Measurements from ENCODE around the gene ANO4.
"Not testable (repeated sequence)": the region's sequence is repeated elsewhere in the genome, so short reads cannot be mapped to it uniquely, and the experiment has no call there.

ANO4 gene

GRCh38 chr12:101111441-101111840, 316.9 kb downstream of the ANO4 start:
- Mint-ChIP-seq H3K9me3 (no peaks in the 10 kb centered on the region), H3K4me1 (ENCODE audit: low read depth) (no peaks in the 10 kb centered on the region), H3K36me3 (ENCODE audit: low read depth) (no peaks in the 10 kb centered on the region), H3K27me3 (ENCODE audit: low read depth) (no peaks in the 10 kb centered on the region), H3K27ac (no peak overlapping the region), H3K4me3 (no peak overlapping the region)
- DNase-seq (ENCODE audit: low spot score): no peak

- no peaks in the 10 kb centered on the region for H3K4me1 Mint-ChIP-seq (ENCODE audit: low read depth)
- no peaks in the 10 kb centered on the region for H3K27me3 Mint-ChIP-seq (ENCODE audit: low read depth)
- no peak overlapping the region for H3K4me3 Mint-ChIP-seq
- no peak overlapping the region for H3K27ac Mint-ChIP-seq
- no peak for DNase-seq (ENCODE audit: low spot score)
- no peaks in the 10 kb centered on the region for H3K9me3 Mint-ChIP-seq
- no peaks in the 10 kb centered on the region for H3K36me3 Mint-ChIP-seq (ENCODE audit: low read depth)
Observed at GRCh38 chr12:101115326-101115725, 320.8 kb downstream of the ANO4 start.

DNA sequence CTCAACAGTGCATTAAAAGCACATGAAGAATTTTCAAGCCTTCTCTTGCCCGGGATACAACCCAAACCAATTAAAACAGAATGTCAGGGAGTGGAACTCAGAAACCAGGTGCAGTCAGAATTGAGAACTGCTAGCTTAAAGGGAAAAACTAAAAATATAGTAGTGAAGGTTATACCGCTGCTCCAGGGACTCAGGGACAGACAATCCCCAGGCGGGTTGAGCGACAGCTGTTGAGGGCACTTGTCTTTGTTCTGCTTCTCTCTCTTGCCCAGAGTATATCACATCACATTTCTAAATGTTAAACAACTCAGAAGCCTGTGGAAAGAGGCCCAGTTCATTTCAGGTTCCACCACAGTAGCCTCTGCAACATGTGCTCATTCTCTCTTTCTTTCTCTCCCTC, 322.3 kb downstream of the ANO4 start:
- no peaks in the 10 kb centered on the region for H3K36me3 Mint-ChIP-seq (ENCODE audit: low read depth)

GRCh38 chr12:101117842-101118241, 323.3 kb downstream of the ANO4 start:
- H3K36me3 Mint-ChIP-seq (ENCODE audit: low read depth): no peaks in the 10 kb centered on the region
- H3K27me3 Mint-ChIP-seq (ENCODE audit: low read depth): no peaks in the 10 kb centered on the region
- H3K9me3 Mint-ChIP-seq: no peaks in the 10 kb centered on the region
- no peak overlapping the region for H3K27ac Mint-ChIP-seq
- H3K4me1 Mint-ChIP-seq (ENCODE audit: low read depth): no peaks in the 10 kb centered on the region
- no peak overlapping the region for H3K4me3 Mint-ChIP-seq
- DNase-seq (ENCODE audit: low spot score): no peak

More for the DNA sequence above, 322.3 kb downstream of the ANO4 start:
- Mint-ChIP-seq H3K9me3 (no peaks in the 10 kb centered on the region), H3K27me3 (ENCODE audit: low read depth) (no peaks in the 10 kb centered on the region), H3K4me1 (ENCODE audit: low read depth) (no peaks in the 10 kb centered on the region), H3K4me3 (no peak overlapping the region), H3K27ac (no peak overlapping the region)
- DNase-seq (ENCODE audit: low spot score): no peak

GRCh38 chr12:101127521-101128219, 333.1 kb downstream of the ANO4 start:
- Mint-ChIP-seq H3K4me3 (no peak overlapping the region), H3K4me1 (ENCODE audit: low read depth) (no peaks in the 10 kb centered on the region), H3K9me3 (no peaks in the 10 kb centered on the region), H3K36me3 (ENCODE audit: low read depth) (no peaks in the 10 kb centered on the region), H3K27ac (no peak overlapping the region), H3K27me3 (ENCODE audit: low read depth) (no peaks in the 10 kb centered on the region)
- no peak for DNase-seq (ENCODE audit: low spot score)

DNA sequence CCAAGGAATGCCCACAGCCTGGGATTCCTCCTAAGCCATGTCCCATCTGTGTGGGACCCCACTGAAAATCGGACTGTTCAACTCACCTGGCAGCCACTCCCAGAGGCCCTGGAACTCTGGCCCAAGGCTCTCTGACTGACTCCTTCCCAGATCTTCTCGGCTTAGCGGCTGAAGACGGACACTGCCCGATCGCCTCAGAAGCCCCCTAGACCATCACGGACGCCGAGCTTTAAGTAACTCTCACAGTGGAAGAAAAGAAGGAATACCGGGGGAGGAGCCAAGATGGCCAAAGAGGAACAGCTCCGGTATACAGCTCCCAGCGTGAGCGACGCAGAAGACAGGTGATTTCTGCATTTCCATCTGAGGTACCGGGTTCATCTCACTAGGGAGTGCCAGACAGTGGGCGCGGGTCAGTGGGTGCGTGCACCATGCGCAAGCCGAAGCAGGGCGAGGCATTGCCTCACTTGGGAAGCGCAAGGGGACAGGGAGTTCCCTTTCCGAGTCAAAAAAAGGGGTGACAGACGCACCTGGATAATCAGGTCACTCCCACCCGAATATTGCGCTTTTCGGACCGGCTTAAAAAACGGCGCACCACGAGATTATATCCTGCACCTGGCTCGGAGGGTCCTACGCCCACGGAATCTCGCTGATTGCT, 351.3 kb downstream of the ANO4 start:
- not testable (repeated sequence) for H3K4me1 Mint-ChIP-seq (ENCODE audit: low read depth); H3K36me3 Mint-ChIP-seq (ENCODE audit: low read depth); DNase-seq (ENCODE audit: low spot score); H3K27me3 Mint-ChIP-seq (ENCODE audit: low read depth); H3K4me3 Mint-ChIP-seq; H3K9me3 Mint-ChIP-seq; H3K27ac Mint-ChIP-seq

GRCh38 chr12:101165319-101165718, 370.7 kb downstream of the ANO4 start:
- Mint-ChIP-seq H3K4me1 (ENCODE audit: low read depth) (no peaks in the 10 kb centered on the region), H3K27ac (no peak overlapping the region), H3K4me3 (no peak overlapping the region), H3K36me3 (ENCODE audit: low read depth) (no peaks in the 10 kb centered on the region), H3K9me3 (no peaks in the 10 kb centered on the region), H3K27me3 (ENCODE audit: low read depth) (no peaks in the 10 kb centered on the region)
- DNase-seq (ENCODE audit: low spot score): no peak

DNA sequence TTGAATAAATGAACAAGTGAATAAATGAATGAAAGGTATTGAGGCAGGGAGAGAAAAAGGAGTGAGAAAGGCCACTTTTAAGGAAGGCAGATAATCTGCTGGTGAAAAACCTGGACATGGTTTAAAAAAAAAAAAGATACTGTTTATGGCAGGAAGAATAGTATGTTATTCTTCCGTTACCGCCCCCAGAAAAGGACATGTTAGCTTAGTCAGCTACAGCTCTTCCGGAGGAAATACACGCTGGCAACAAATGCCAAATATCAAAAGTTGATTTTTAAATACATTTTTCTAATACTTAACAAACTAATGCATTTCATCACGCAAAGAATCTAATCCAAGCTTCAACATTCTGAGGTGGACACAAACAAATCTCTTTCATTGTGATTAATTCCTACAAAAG, 372.3 kb downstream of the ANO4 start:
- Mint-ChIP-seq H3K4me3 (no peak overlapping the region), H3K4me1 (ENCODE audit: low read depth) (no peaks in the 10 kb centered on the region), H3K9me3 (no peaks in the 10 kb centered on the region), H3K36me3 (ENCODE audit: low read depth) (no peaks in the 10 kb centered on the region), H3K27ac (no peak overlapping the region), H3K27me3 (ENCODE audit: low read depth) (no peaks in the 10 kb centered on the region)
- DNase-seq (ENCODE audit: low spot score): no peak

- H3K4me1 Mint-ChIP-seq (ENCODE audit: low read depth): no peaks in the 10 kb centered on the region
- no peak overlapping the region for H3K27ac Mint-ChIP-seq
- no peaks in the 10 kb centered on the region for H3K27me3 Mint-ChIP-seq (ENCODE audit: low read depth)
- no peak overlapping the region for H3K4me3 Mint-ChIP-seq
- H3K36me3 Mint-ChIP-seq (ENCODE audit: low read depth): no peaks in the 10 kb centered on the region
- DNase-seq (ENCODE audit: low spot score): no peak
- H3K9me3 Mint-ChIP-seq: no peaks in the 10 kb centered on the region
Observed at GRCh38 chr12:101168001-101168400, 373.4 kb downstream of the ANO4 start.

DNA sequence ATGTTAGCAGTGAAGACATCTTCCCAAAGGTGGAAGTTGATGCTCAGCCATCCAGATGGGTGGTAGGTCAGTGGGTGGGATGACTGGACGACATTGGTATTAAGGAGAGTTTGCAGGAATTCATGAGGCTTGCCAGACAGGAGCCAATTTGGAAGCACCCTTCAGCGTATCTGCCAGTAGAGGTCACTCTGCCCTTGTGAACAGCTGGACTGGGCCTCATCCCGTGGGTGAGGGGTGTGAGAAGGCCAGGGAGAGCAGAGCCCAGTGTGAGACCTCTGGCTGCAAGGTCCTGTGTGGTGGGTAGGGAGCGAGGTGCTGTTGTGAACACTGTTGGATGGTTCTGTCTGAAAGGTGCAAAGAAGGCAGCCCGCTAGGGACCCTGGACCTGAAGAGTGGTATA, 377.7 kb downstream of the ANO4 start:
- H3K36me3 Mint-ChIP-seq (ENCODE audit: low read depth): no peaks in the 10 kb centered on the region

DNA sequence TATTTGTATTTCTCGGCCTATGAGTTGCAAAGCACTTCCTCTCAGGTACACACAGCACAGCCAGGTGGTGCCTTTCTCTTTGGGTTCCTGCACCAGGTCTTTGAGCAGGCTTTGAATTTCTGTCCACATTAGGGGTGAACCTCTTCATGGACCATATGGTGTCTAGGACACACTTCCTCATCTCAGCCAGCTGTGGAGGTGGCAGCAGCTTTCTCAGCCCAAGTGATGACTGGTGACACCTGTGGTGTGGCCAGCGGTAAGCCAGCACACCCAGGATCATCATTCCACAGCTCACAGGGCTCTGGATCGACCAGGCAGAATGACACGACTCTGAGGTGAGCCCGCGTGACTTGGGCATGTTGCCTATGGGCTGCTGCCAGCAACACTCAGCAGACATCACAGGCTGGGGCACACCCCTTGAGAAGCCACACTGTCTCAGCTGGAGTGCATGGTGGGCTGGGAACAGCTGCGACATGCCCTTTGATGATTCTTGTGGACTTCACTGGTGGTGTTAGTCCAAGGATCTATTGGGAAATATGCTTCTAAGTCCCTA, 378.7 kb downstream of the ANO4 start:
- Mint-ChIP-seq H3K4me1 (ENCODE audit: low read depth) (no peaks in the 10 kb centered on the region), H3K9me3 (no peaks in the 10 kb centered on the region), H3K4me3 (no peak overlapping the region), H3K36me3 (ENCODE audit: low read depth) (no peaks in the 10 kb centered on the region), H3K27me3 (ENCODE audit: low read depth) (peaks cover 7% of the 10 kb centered on the region), H3K27ac (no peak overlapping the region)
- no peak for DNase-seq (ENCODE audit: low spot score)

More for the DNA sequence above, 377.7 kb downstream of the ANO4 start:
- DNase-seq (ENCODE audit: low spot score): no peak
- Mint-ChIP-seq H3K4me1 (ENCODE audit: low read depth) (no peaks in the 10 kb centered on the region), H3K4me3 (no peak overlapping the region), H3K27ac (no peak overlapping the region), H3K27me3 (ENCODE audit: low read depth) (peaks cover 7% of the 10 kb centered on the region), H3K9me3 (no peaks in the 10 kb centered on the region)

GRCh38 chr12:101174541-101174940, 380.0 kb downstream of the ANO4 start:
- no peak for DNase-seq (ENCODE audit: low spot score)
- Mint-ChIP-seq H3K36me3 (ENCODE audit: low read depth) (no peaks in the 10 kb centered on the region), H3K4me3 (no peak overlapping the region), H3K9me3 (no peaks in the 10 kb centered on the region), H3K27me3 (ENCODE audit: low read depth) (peaks cover 7% of the 10 kb centered on the region), H3K4me1 (ENCODE audit: low read depth) (no peaks in the 10 kb centered on the region), H3K27ac (no peak overlapping the region)
